Suppressor macrophage (primary cell): ENCODE results near the gene TSNAXIP1.
"Not testable (repeated sequence)": the region's sequence is repeated elsewhere in the genome, so short reads cannot be mapped to it uniquely, and the experiment has no call there.

Experiments used
- DNase-seq, 4 experiments: peaks; one replicate each; pipeline ENCODE4 v3.0.0-alpha.2; 2020 to 2022

Gene TSNAXIP1

GRCh38 chr16:67783353-67783725 lies 23.4 kb upstream of the TSNAXIP1 start:
- DNase-seq: no peak

- DNase-seq: no peak
These were observed 20.2 kb upstream of the TSNAXIP1 start for GRCh38 chr16:67786491-67786890.

- DNase-seq: peak in 2 of 4 experiments; percentile 16 to 24
These were observed 16.6 kb upstream of the TSNAXIP1 start for GRCh38 chr16:67790071-67790470.

- no peak for DNase-seq
These were observed 10.5 kb upstream of the TSNAXIP1 start for GRCh38 chr16:67796099-67796718.

GRCh38 chr16:67800338-67800926 lies 6.3 kb upstream of the TSNAXIP1 start:
- DNase-seq: peak; percentile 57 to 79 (median 78)

GRCh38 chr16:67801241-67801640 lies 5.4 kb upstream of the TSNAXIP1 start:
- DNase-seq: no peak

- no peak for DNase-seq
These were observed 4.8 kb upstream of the TSNAXIP1 start for GRCh38 chr16:67801883-67802282.

- DNase-seq: peak; percentile 38 to 69 (median 68)
These were observed 2.8 kb upstream of the TSNAXIP1 start for GRCh38 chr16:67803894-67804293.

GRCh38 chr16:67804853-67805542 lies 1.7 kb upstream of the TSNAXIP1 start:
- DNase-seq: peak; percentile 9 to 41 (median 32)

- peak in 1 of 4 experiments; percentile 6 for DNase-seq
These were observed 816 bp upstream of the TSNAXIP1 start for GRCh38 chr16:67805718-67806427.

- no peak for DNase-seq
These were observed 526 bp downstream of the TSNAXIP1 start for GRCh38 chr16:67807148-67807682.

GRCh38 chr16:67811899-67812298 lies 5.2 kb downstream of the TSNAXIP1 start:
- no peak for DNase-seq

- DNase-seq: no peak
These were observed 7.9 kb downstream of the TSNAXIP1 start for GRCh38 chr16:67814567-67814966.

- DNase-seq: no peak
These were observed 14.0 kb downstream of the TSNAXIP1 start for GRCh38 chr16:67820608-67821259.

GRCh38 chr16:67822511-67822910 lies 15.8 kb downstream of the TSNAXIP1 start:
- DNase-seq: no peak

- DNase-seq: no peak
These were observed 18.4 kb downstream of the TSNAXIP1 start for GRCh38 chr16:67825119-67825518.

GRCh38 chr16:67825906-67826305 lies 19.2 kb downstream of the TSNAXIP1 start:
- no peak for DNase-seq

GRCh38 chr16:67828651-67829050 lies 22.0 kb downstream of the TSNAXIP1 start:
- no peak for DNase-seq

GRCh38 chr16:67833030-67833414 lies 26.3 kb downstream of the TSNAXIP1 start:
- peak; percentile 9 to 40 (median 32) for DNase-seq

GRCh38 chr16:67833415-67834241 lies 26.9 kb downstream of the TSNAXIP1 start:
- DNase-seq: peak; percentile 95 to 97 (median 96)

- no peak for DNase-seq
These were observed 27.5 kb downstream of the TSNAXIP1 start for GRCh38 chr16:67834242-67834614.

GRCh38 chr16:67837190-67837589 lies 30.5 kb downstream of the TSNAXIP1 start:
- DNase-seq: not testable (repeated sequence)
